Measurements from ENCODE around the gene AOX1. TPM values are rescaled to one million over a fixed set of nuclear protein-coding genes. Genes with fewer than 3 reads are reported as not detected.

AOX1 gene
- total and polyA plus RNA-seq, 9 of the 15 experiments (the other 6 are each of a cell fraction or from before 2014, with no cell fraction given): 0.10 to 0.55 (median 0.20) TPM; not detected in 6

GRCh38 chr2:200618054-200618419 is 32.2 kb downstream of the AOX1 start (continued):
- TF ChIP-seq, protein P1, sequence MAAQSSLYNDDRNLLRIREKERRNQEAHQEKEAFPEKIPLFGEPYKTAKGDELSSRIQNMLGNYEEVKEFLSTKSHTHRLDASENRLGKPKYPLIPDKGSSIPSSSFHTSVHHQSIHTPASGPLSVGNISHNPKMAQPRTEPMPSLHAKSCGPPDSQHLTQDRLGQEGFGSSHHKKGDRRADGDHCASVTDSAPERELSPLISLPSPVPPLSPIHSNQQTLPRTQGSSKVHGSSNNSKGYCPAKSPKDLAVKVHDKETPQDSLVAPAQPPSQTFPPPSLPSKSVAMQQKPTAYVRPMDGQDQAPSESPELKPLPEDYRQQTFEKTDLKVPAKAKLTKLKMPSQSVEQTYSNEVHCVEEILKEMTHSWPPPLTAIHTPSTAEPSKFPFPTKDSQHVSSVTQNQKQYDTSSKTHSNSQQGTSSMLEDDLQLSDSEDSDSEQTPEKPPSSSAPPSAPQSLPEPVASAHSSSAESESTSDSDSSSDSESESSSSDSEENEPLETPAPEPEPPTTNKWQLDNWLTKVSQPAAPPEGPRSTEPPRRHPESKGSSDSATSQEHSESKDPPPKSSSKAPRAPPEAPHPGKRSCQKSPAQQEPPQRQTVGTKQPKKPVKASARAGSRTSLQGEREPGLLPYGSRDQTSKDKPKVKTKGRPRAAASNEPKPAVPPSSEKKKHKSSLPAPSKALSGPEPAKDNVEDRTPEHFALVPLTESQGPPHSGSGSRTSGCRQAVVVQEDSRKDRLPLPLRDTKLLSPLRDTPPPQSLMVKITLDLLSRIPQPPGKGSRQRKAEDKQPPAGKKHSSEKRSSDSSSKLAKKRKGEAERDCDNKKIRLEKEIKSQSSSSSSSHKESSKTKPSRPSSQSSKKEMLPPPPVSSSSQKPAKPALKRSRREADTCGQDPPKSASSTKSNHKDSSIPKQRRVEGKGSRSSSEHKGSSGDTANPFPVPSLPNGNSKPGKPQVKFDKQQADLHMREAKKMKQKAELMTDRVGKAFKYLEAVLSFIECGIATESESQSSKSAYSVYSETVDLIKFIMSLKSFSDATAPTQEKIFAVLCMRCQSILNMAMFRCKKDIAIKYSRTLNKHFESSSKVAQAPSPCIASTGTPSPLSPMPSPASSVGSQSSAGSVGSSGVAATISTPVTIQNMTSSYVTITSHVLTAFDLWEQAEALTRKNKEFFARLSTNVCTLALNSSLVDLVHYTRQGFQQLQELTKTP (IDR thresholded peaks at IDR 0.05; ENCODE audit: low read depth in 1 of 2, partially characterized antibody in 2 of 2): no peak
- TF ChIP-seq ZNF316 (IDR thresholded peaks at IDR 0.05) (peak; percentile 50; the same call in 1 of the 2 replicates), ZNF668 (CRISPR knock-in tag; IDR thresholded peaks at IDR 0.05) (no peak), ID3 (CRISPR knock-in tag; IDR thresholded peaks at IDR 0.05) (no peak), ID3 (tag; IDR thresholded peaks at IDR 0.05) (no peak), DPF2 (IDR thresholded peaks at IDR 0.05) (no peak), ZNF41 (CRISPR knock-in tag; conservative IDR thresholded peaks at IDR 0.05) (no peak), CBX5 (IDR thresholded peaks at IDR 0.05; ENCODE audit: borderline replicate concordance, low read depth) (no peak), NFE2L1 (tag; IDR thresholded peaks at IDR 0.05; ENCODE audit: borderline replicate concordance, low read depth) (peak; percentile 59; the same call in 1 of the 2 replicates), ESRRB (CRISPR knock-in tag; IDR thresholded peaks at IDR 0.05; ENCODE audit: borderline replicate concordance) (no peak), NRF1 (conservative IDR thresholded peaks at IDR 0.05 in 1 of 2, IDR thresholded peaks at IDR 0.05 in 1 of 2) (no peak), NFE2 (IDR thresholded peaks at IDR 0.05; ENCODE audit: low read depth) (peak; percentile 50; the same call in 1 of the 2 replicates), BACH1 (tag; IDR thresholded peaks at IDR 0.05) (no peak), KLF10 (CRISPR knock-in tag; IDR thresholded peaks at IDR 0.05) (no peak), SMARCA4 (IDR thresholded peaks at IDR 0.05) (no peak), POLR3A (IDR thresholded peaks at IDR 0.05; ENCODE audit: borderline replicate concordance, extremely low read depth, insufficient read depth, insufficient read length) (no peak), KAT2B (IDR thresholded peaks at IDR 0.05; ENCODE audit: low read depth, low read length) (no peak), MAFG (tag; conservative IDR thresholded peaks at IDR 0.05) (peak; percentile 78), ZBTB7A (IDR thresholded peaks at IDR 0.05; ENCODE audit: borderline replicate concordance, control insufficient read depth, low read depth, low read length) (no peak), PBX2 (CRISPR knock-in tag; IDR thresholded peaks at IDR 0.05; ENCODE audit: low read depth) (no peak), PBX2 (tag; conservative IDR thresholded peaks at IDR 0.05; ENCODE audit: low read depth) (no peak), KDM1A (IDR thresholded peaks at IDR 0.05) (no peak), TCF15 (CRISPR knock-in tag; IDR thresholded peaks at IDR 0.05) (no peak), C11orf30 (IDR thresholded peaks at IDR 0.05; ENCODE audit: low read depth) (peak; percentile 38; the same call in 1 of the 2 replicates), KHSRP (IDR thresholded peaks at IDR 0.05) (no peak)

All from K562 (cell line).